Type B pancreatic cell (in vitro differentiated cells): ENCODE results near the gene PRDM2. TPM values are rescaled to one million over a fixed set of nuclear protein-coding genes. Genes with fewer than 3 reads are reported as not detected.

Experiments used
- DNase-seq: peaks from one replicate; pipeline ENCODE4 v3.0.0; 2021; ENCODE audit warnings: mixed read lengths; ENCODE audit not compliant: unreplicated experiment; ENCODE audit errors: extremely low spot score
- H3K27ac Mint-ChIP-seq: 2 replicates; pipeline ENCODE4 v1.8.0; 2021; ENCODE audit warnings: mild to moderate bottlenecking, mixed read lengths
- H3K27me3 Mint-ChIP-seq: 2 replicates; pipeline ENCODE4 v1.8.0; 2021; ENCODE audit warnings: mixed read lengths
- H3K36me3 Mint-ChIP-seq: 2 replicates; pipeline ENCODE4 v1.8.0; 2021; ENCODE audit warnings: mixed read lengths
- H3K4me1 Mint-ChIP-seq: one replicate; pipeline ENCODE4 v1.8.0; 2021; ENCODE audit warnings: mixed read lengths; ENCODE audit not compliant: unreplicated experiment
- H3K4me3 Mint-ChIP-seq: 2 replicates; pipeline ENCODE4 v1.8.0; 2021; ENCODE audit warnings: mild to moderate bottlenecking, mixed read lengths
- H3K9me3 Mint-ChIP-seq: 2 replicates; pipeline ENCODE4 v1.8.0; 2021; ENCODE audit warnings: mixed read lengths
- total RNA-seq: library from RNA; stranded (reverse); gene quantifications from 2 replicates; pipeline ENCODE4 v1.2.1, GENCODE V29; 2021; ENCODE audit warnings: low replicate concordance
- TF ChIP-seq, protein P1 (sequence below): fragments of 200-600 bp; sonication (generic); conservative IDR thresholded peaks from 2 replicates; pipeline ENCODE4 v1.5.0; 2021; ENCODE audit warnings: antibody characterized with exemption, mild to moderate bottlenecking

The PRDM2 gene
- total RNA-seq, 1 donor from 2014 or later: 44.6 TPM

DNA sequence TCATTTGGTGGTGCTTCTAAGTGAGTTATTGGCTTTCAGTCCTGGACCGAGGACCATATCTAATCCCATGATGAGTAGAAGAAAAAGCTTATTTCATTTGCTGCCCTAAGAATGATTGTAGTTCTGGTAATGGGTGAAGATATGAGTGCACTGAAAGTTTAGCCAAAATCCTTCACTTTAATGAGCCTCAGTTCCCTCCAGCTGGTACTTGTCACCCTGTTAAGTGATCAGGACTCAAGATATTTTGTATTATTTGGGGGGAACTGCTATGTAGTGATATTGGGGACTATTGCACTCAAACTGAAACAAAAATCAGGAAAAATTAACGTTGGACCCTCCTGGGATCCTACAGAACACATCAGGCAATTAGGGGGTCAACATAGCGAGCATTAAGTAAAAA, 165.9 kb downstream of the PRDM2 start:
- H3K36me3 Mint-ChIP-seq: no peaks in the 10 kb centered on the region
- TF ChIP-seq, protein P1, sequence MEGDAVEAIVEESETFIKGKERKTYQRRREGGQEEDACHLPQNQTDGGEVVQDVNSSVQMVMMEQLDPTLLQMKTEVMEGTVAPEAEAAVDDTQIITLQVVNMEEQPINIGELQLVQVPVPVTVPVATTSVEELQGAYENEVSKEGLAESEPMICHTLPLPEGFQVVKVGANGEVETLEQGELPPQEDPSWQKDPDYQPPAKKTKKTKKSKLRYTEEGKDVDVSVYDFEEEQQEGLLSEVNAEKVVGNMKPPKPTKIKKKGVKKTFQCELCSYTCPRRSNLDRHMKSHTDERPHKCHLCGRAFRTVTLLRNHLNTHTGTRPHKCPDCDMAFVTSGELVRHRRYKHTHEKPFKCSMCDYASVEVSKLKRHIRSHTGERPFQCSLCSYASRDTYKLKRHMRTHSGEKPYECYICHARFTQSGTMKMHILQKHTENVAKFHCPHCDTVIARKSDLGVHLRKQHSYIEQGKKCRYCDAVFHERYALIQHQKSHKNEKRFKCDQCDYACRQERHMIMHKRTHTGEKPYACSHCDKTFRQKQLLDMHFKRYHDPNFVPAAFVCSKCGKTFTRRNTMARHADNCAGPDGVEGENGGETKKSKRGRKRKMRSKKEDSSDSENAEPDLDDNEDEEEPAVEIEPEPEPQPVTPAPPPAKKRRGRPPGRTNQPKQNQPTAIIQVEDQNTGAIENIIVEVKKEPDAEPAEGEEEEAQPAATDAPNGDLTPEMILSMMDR: no peak
- peaks cover 21% of the 10 kb centered on the region for H3K27me3 Mint-ChIP-seq
- no peak overlapping the region for H3K4me3 Mint-ChIP-seq
- no peak overlapping the region for H3K27ac Mint-ChIP-seq
- no peak for DNase-seq
- H3K4me1 Mint-ChIP-seq: no peaks in the 10 kb centered on the region
- no peaks in the 10 kb centered on the region for H3K9me3 Mint-ChIP-seq

GRCh38 chr1:13867603-13868002, 167.6 kb downstream of the PRDM2 start:
- DNase-seq: no peak
- no peaks in the 10 kb centered on the region for H3K4me1 Mint-ChIP-seq
- TF ChIP-seq, protein P1: no peak
- H3K27me3 Mint-ChIP-seq: peaks cover 26% of the 10 kb centered on the region
- H3K36me3 Mint-ChIP-seq: no peaks in the 10 kb centered on the region
- H3K27ac Mint-ChIP-seq: no peak overlapping the region
- no peaks in the 10 kb centered on the region for H3K9me3 Mint-ChIP-seq
- H3K4me3 Mint-ChIP-seq: no peak overlapping the region

DNA sequence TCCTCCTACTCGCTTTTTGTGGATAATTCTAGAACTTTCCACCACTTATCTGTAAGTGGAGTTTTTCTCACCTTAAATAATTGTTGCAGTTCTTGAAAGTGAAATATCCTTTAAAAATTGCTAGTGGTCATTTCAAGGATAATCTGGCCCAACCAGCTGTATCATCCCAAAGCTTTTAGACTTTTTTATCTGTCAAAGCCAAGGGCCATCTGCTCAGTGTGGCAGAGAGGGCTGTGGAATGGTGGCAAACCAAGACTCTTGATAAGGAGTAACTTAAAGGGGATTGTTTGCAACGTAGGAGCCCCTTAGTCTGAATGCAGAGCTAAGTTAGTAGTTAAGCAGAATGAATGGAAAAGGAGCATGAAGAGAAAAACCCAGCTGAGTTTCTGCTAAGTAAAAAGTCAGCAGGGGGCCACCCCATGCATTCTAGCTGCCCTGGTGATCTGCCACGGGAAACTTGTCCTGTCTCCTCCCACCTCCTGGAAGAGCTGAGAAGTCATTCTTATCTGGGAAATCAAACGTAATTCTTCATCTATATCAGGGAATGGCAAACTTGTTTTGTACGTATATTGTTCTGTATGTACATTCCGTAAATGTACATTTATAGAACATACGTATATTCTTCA, 169.3 kb downstream of the PRDM2 start:
- H3K27ac Mint-ChIP-seq: no peak overlapping the region
- no peak overlapping the region for H3K4me3 Mint-ChIP-seq
- peaks cover 26% of the 10 kb centered on the region for H3K27me3 Mint-ChIP-seq
- TF ChIP-seq, protein P1: no peak
- H3K9me3 Mint-ChIP-seq: no peaks in the 10 kb centered on the region
- no peak for DNase-seq
- H3K36me3 Mint-ChIP-seq: no peaks in the 10 kb centered on the region
- H3K4me1 Mint-ChIP-seq: no peaks in the 10 kb centered on the region

- Mint-ChIP-seq H3K36me3 (no peaks in the 10 kb centered on the region), H3K4me3 (no peak overlapping the region), H3K9me3 (peaks cover 4% of the 10 kb centered on the region), H3K4me1 (no peaks in the 10 kb centered on the region), H3K27me3 (peaks cover 21% of the 10 kb centered on the region), H3K27ac (no peak overlapping the region)
- TF ChIP-seq, protein P1: no peak
- DNase-seq: no peak
Observed at GRCh38 chr1:13871413-13871812, 171.4 kb downstream of the PRDM2 start.

- Mint-ChIP-seq H3K36me3 (no peaks in the 10 kb centered on the region), H3K27ac (no peak overlapping the region), H3K4me1 (no peaks in the 10 kb centered on the region), H3K4me3 (no peak overlapping the region), H3K27me3 (peaks cover 20% of the 10 kb centered on the region), H3K9me3 (peaks cover 4% of the 10 kb centered on the region)
- no peak for DNase-seq
- TF ChIP-seq, protein P1: no peak
Observed at GRCh38 chr1:13871886-13872285, 171.9 kb downstream of the PRDM2 start.

DNA sequence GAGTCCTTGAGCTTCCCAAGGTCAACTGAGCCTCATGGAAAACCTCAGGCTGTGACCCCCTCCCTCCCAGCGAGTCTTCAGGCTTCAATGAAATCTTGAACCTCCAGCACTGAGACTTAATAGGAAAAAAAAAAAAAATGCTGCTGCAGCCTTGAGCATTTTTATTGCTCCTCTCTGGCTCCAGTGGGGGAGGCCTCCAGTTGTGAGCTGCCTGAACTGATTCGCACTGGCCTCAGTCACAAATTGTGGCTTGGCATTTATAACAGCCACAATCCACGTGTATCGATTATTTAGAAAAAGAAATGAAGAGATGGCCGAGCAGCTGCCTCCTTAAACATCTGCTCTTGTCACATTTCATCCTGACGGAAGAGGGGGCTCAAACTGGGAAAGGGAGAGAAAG, 173.0 kb downstream of the PRDM2 start:
- Mint-ChIP-seq H3K36me3 (no peaks in the 10 kb centered on the region), H3K4me1 (peaks cover 2% of the 10 kb centered on the region), H3K4me3 (no peak overlapping the region), H3K27ac (no peak overlapping the region), H3K9me3 (peaks cover 4% of the 10 kb centered on the region), H3K27me3 (peaks cover 19% of the 10 kb centered on the region)
- TF ChIP-seq, protein P1: no peak
- DNase-seq: no peak
